SU-DHL-6 (cell line): ENCODE measurements around the gene SLITRK1.

Experiments used
- H2AFZ ChIP-seq: fragments of 200-600 bp; sonication (generic); 2 replicates; pipeline ENCODE4 v1.6.1; 2014; ENCODE audit warnings: low read depth, mild to moderate bottlenecking, moderate library complexity, mixed read lengths, antibody characterized with exemption, low read length; ENCODE audit not compliant: severe bottlenecking
- H3F3A ChIP-seq: fragments of 200-600 bp; shearing (Covaris generic); 2 replicates; pipeline ENCODE4 v1.6.0; 2016; ENCODE audit warnings: antibody characterized with exemption, mild to moderate bottlenecking; ENCODE audit not compliant: insufficient read depth
- H3K27ac ChIP-seq: fragments of 200-600 bp; sonication (generic); 2 replicates; pipeline ENCODE4 v1.5.1; 2016; ENCODE audit warnings: low read depth, mild to moderate bottlenecking, low read length, moderate library complexity, mixed read lengths
- H3K27me3 ChIP-seq: fragments of 200-600 bp; sonication (generic), shearing (Covaris generic); 2 replicates; pipeline ENCODE4 v1.6.0; 2014; ENCODE audit warnings: mild to moderate bottlenecking, low read length
- H3K36me3 ChIP-seq: fragments of 200-600 bp; sonication (generic); 2 replicates; pipeline ENCODE4 v1.6.1; 2014; ENCODE audit warnings: mild to moderate bottlenecking, low read length, mixed read lengths
- H3K4me2 ChIP-seq: fragments of 300-600, 200-600 bp; shearing (Covaris generic), sonication (generic); 2 replicates; pipeline ENCODE4 v1.6.0; 2014; ENCODE audit warnings: low read length, low read depth, mild to moderate bottlenecking; ENCODE audit not compliant: poor library complexity, severe bottlenecking
- H3K4me3 ChIP-seq: fragments of 200-600 bp; sonication (generic); 2 replicates; pipeline ENCODE4 v1.5.1; 2014; ENCODE audit warnings: antibody characterized with exemption, low read length, mild to moderate bottlenecking, mixed read lengths; ENCODE audit not compliant: insufficient read depth, poor library complexity, severe bottlenecking
- H3K79me2 ChIP-seq: fragments of 200-600 bp; sonication (generic); 2 replicates; pipeline ENCODE4 v1.6.1; 2014; ENCODE audit warnings: mild to moderate bottlenecking, low read length, moderate library complexity; ENCODE audit not compliant: insufficient read depth
- H3K9ac ChIP-seq: fragments of 200-600 bp; sonication (generic); 2 replicates; pipeline ENCODE4 v1.7.0; 2014; ENCODE audit warnings: mild to moderate bottlenecking, low read length
- H3K9me2 ChIP-seq: fragments of 200-600 bp; sonication (generic); replicated peaks from 2 replicates; pipeline ENCODE4 v1.6.1; 2014; ENCODE audit warnings: low read length; ENCODE audit not compliant: insufficient read depth
- H3K9me3 ChIP-seq: fragments of 200-600 bp; sonication (generic); 2 replicates; pipeline ENCODE4 v1.6.1; 2014; ENCODE audit warnings: low read length, mixed read lengths; ENCODE audit not compliant: insufficient read depth
- H4K20me1 ChIP-seq: fragments of 200-600 bp; sonication (generic); 2 replicates; pipeline ENCODE4 v1.6.1; 2014; ENCODE audit warnings: low read depth, mild to moderate bottlenecking, antibody characterized with exemption, low read length, moderate library complexity, mixed read lengths
- CTCF ChIP-seq: fragments of 200-600 bp; sonication (generic); IDR thresholded peaks from one replicate; pipeline ENCODE4 v1.5.1; 2017; ENCODE audit warnings: antibody characterized with exemption, mild to moderate bottlenecking, low read length, moderate library complexity; ENCODE audit not compliant: insufficient read depth, poor library complexity, severe bottlenecking
- EZH2phosphoT487 ChIP-seq: fragments of 200-600 bp; sonication (generic), shearing (Covaris generic); conservative IDR thresholded peaks from 2 replicates; pipeline ENCODE4 v1.6.1; 2018; ENCODE audit warnings: mild to moderate bottlenecking, antibody characterized with exemption, low read length, moderate library complexity, mixed read lengths

SLITRK1 gene

DNA sequence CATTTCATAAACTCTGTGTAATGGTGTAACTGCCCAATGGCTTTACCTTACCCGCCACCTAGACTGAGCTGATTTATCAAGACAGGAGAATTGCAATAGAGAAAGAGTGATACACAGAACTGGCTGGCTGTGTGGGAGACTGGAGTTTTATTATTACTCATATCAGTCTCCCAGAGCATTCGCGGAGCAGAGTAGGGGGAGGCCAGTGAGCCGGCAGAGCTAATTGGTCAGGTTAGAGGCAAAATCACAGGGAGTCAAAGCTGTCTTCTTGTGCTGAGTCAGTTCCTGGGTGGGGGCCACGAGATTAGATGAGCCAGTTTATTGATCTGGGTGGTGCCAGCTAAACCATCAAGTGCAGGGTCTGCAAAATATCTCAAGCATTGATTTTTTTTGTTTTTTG is 23.4 kb upstream of the SLITRK1 start:
- Histone ChIP-seq H3F3A (no peaks in the 10 kb centered on the region), H3K9ac (no peak overlapping the region), H3K9me2 (no peaks in the 10 kb centered on the region), H3K27me3 (no peaks in the 10 kb centered on the region), H3K4me2 (no peak overlapping the region), H3K27ac (no peak overlapping the region), H3K9me3 (no peaks in the 10 kb centered on the region), H2AFZ (no peak overlapping the region), H3K4me3 (no peak overlapping the region), H3K79me2 (no peaks in the 10 kb centered on the region), H3K36me3 (no peaks in the 10 kb centered on the region), H4K20me1 (no peaks in the 10 kb centered on the region)
- TF ChIP-seq CTCF (no peak), EZH2phosphoT487 (no peak)

GRCh38 chr13:83895994-83896580 is 13.8 kb upstream of the SLITRK1 start:
- H3K27ac ChIP-seq = no peak overlapping the region
- H3F3A ChIP-seq = no peaks in the 10 kb centered on the region
- H3K9ac ChIP-seq = no peak overlapping the region
- H3K4me2 ChIP-seq = no peak overlapping the region
- TF ChIP-seq EZH2phosphoT487 (no peak), CTCF (no peak)
- H3K4me3 ChIP-seq = no peak overlapping the region
- no peak overlapping the region for H2AFZ ChIP-seq
- no peaks in the 10 kb centered on the region for H3K36me3 ChIP-seq
- H3K9me2 ChIP-seq = no peaks in the 10 kb centered on the region
- no peaks in the 10 kb centered on the region for H3K27me3 ChIP-seq
- no peaks in the 10 kb centered on the region for H3K9me3 ChIP-seq
- no peaks in the 10 kb centered on the region for H4K20me1 ChIP-seq
- H3K79me2 ChIP-seq = no peaks in the 10 kb centered on the region

DNA sequence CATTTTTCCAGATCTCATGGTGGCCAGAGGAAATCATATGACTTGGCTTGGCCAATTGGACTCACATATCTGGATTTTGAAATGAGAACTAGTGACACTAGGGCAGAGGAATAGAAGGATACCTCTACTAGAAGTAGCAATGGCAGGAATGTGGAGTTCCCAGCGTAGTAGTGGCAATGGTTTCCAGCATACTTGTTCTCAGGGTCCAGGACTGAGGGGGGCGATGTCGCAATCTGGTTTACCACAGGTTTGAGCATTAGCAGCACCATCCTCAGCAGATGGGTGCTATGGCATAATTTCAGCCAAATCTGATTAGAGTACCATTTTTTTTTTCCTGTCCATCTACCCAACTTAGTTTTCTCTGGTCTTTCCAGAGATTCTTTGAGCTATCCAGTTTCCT is 8.1 kb upstream of the SLITRK1 start:
- Histone ChIP-seq H3K4me2 (no peak overlapping the region), H2AFZ (no peak overlapping the region), H3F3A (no peaks in the 10 kb centered on the region), H4K20me1 (no peaks in the 10 kb centered on the region), H3K27ac (no peak overlapping the region), H3K79me2 (no peaks in the 10 kb centered on the region), H3K4me3 (no peak overlapping the region), H3K9me3 (no peaks in the 10 kb centered on the region), H3K9me2 (no peaks in the 10 kb centered on the region), H3K9ac (no peak overlapping the region), H3K27me3 (no peaks in the 10 kb centered on the region), H3K36me3 (no peaks in the 10 kb centered on the region)
- no peak for TF ChIP-seq EZH2phosphoT487
- TF ChIP-seq CTCF = no peak
